HEK293 (cell line): ENCODE data around the gene CYBA.

Source experiments
- CTCF ChIP-seq: fragments of 450-650 bp; formaldehyde crosslinking; IDR thresholded peaks from 2 replicates; pipeline ENCODE4 v1.5.1; 2016; ENCODE audit warnings: missing biosample characterization, missing genetic modification characterization
- ZBTB7A ChIP-seq: fragments of 450-650 bp; formaldehyde crosslinking; IDR thresholded peaks from 2 replicates; pipeline ENCODE4 v1.5.1; 2016; ENCODE audit warnings: low read depth, missing biosample characterization, missing genetic modification characterization
- ZNF112 ChIP-seq: fragments of 450-650 bp; formaldehyde crosslinking; IDR thresholded peaks from 2 replicates; pipeline ENCODE4 v1.5.0; 2017; ENCODE audit warnings: missing biosample characterization, missing genetic modification characterization
- ZNF121 ChIP-seq: fragments of 450-650 bp; formaldehyde crosslinking; IDR thresholded peaks from 2 replicates; pipeline ENCODE4 v1.5.1; 2016; ENCODE audit warnings: missing biosample characterization, missing genetic modification characterization
- ZNF544 ChIP-seq: fragments of 450-650 bp; formaldehyde crosslinking; IDR thresholded peaks from 2 replicates; pipeline ENCODE4 v1.5.0; 2017; ENCODE audit warnings: missing biosample characterization, missing genetic modification characterization
- TF ChIP-seq, protein P1 (sequence below): fragments of 450-650 bp; formaldehyde crosslinking; IDR thresholded peaks from 2 replicates; pipeline ENCODE4 v1.5.1; 2016; ENCODE audit warnings: missing biosample characterization, missing genetic modification characterization
- TF ChIP-seq, protein P2 (sequence below): fragments of 450-650 bp; formaldehyde crosslinking; IDR thresholded peaks from 2 replicates; pipeline ENCODE4 v1.5.1; 2016; ENCODE audit warnings: missing biosample characterization, missing genetic modification characterization, low read depth

GRCh38 chr16:88632587-88632930 lies 18.3 kb downstream of the CYBA start:
- no peak for TF ChIP-seq ZBTB7A (tag by site-specific recombination)
- no peak for TF ChIP-seq CTCF (tag by site-specific recombination)
- TF ChIP-seq, protein P1, sequence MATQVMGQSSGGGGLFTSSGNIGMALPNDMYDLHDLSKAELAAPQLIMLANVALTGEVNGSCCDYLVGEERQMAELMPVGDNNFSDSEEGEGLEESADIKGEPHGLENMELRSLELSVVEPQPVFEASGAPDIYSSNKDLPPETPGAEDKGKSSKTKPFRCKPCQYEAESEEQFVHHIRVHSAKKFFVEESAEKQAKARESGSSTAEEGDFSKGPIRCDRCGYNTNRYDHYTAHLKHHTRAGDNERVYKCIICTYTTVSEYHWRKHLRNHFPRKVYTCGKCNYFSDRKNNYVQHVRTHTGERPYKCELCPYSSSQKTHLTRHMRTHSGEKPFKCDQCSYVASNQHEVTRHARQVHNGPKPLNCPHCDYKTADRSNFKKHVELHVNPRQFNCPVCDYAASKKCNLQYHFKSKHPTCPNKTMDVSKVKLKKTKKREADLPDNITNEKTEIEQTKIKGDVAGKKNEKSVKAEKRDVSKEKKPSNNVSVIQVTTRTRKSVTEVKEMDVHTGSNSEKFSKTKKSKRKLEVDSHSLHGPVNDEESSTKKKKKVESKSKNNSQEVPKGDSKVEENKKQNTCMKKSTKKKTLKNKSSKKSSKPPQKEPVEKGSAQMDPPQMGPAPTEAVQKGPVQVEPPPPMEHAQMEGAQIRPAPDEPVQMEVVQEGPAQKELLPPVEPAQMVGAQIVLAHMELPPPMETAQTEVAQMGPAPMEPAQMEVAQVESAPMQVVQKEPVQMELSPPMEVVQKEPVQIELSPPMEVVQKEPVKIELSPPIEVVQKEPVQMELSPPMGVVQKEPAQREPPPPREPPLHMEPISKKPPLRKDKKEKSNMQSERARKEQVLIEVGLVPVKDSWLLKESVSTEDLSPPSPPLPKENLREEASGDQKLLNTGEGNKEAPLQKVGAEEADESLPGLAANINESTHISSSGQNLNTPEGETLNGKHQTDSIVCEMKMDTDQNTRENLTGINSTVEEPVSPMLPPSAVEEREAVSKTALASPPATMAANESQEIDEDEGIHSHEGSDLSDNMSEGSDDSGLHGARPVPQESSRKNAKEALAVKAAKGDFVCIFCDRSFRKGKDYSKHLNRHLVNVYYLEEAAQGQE (tag by site-specific recombination), result no peak
- TF ChIP-seq ZNF112 (tag by site-specific recombination), result no peak
- TF ChIP-seq, protein P2, sequence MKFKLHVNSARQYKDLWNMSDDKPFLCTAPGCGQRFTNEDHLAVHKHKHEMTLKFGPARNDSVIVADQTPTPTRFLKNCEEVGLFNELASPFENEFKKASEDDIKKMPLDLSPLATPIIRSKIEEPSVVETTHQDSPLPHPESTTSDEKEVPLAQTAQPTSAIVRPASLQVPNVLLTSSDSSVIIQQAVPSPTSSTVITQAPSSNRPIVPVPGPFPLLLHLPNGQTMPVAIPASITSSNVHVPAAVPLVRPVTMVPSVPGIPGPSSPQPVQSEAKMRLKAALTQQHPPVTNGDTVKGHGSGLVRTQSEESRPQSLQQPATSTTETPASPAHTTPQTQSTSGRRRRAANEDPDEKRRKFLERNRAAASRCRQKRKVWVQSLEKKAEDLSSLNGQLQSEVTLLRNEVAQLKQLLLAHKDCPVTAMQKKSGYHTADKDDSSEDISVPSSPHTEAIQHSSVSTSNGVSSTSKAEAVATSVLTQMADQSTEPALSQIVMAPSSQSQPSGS (tag by site-specific recombination), result no peak
- TF ChIP-seq ZNF121, result no peak
- TF ChIP-seq ZNF544 (tag by site-specific recombination), result no peak
